WTC11 (cell line): ENCODE data around the gene OPCML.

ENCODE experiments used
- CTCF ChIP-seq: fragments of 200-600 bp; IDR thresholded peaks from 2 replicates; pipeline ENCODE4 v1.8.0; 2022; ENCODE audit warnings: antibody characterized with exemption
- MAX ChIP-seq: sonication (generic); formaldehyde crosslinking; IDR thresholded peaks from 2 replicates; pipeline ENCODE4 v1.8.0; 2022; ENCODE audit warnings: mild to moderate bottlenecking, missing genetic modification reagents
- PREB ChIP-seq: sonication (generic); formaldehyde crosslinking; IDR thresholded peaks from 2 replicates; pipeline ENCODE4 v1.8.1; 2022; ENCODE audit warnings: mild to moderate bottlenecking, missing genetic modification reagents, moderate library complexity, borderline replicate concordance
- USF2 ChIP-seq: sonication (generic); formaldehyde crosslinking; IDR thresholded peaks from 2 replicates; pipeline ENCODE4 v1.8.1; 2023; ENCODE audit warnings: mild to moderate bottlenecking, missing genetic modification reagents, moderate library complexity
- ZNF121 ChIP-seq: sonication (generic); formaldehyde crosslinking; IDR thresholded peaks from 2 replicates; pipeline ENCODE4 v1.8.0; 2023; ENCODE audit warnings: missing genetic modification reagents
- ZNF423 ChIP-seq: fragments of 250-450 bp; sonication (Bioruptor Pico); IDR thresholded peaks from 2 replicates; pipeline ENCODE4 v2.1.2; 2022; ENCODE audit warnings: mild to moderate bottlenecking, moderate library complexity
- ZNF671 ChIP-seq: fragments of 250-450 bp; sonication (Bioruptor Pico); IDR thresholded peaks from 2 replicates; pipeline ENCODE4 v1.8.0; 2021; ENCODE audit warnings: mild to moderate bottlenecking

- TF ChIP-seq CTCF (no peak), ZNF671 (CRISPR knock-in tag) (no peak), ZNF423 (no peak), PREB (CRISPR knock-in tag) (no peak), ZNF121 (CRISPR knock-in tag) (no peak), MAX (no peak), USF2 (no peak)
These were observed 570.8 kb downstream of the OPCML start for GRCh38 chr11:132961453-132961852.
